GM20000 (cell line): Measurements from ENCODE around the gene KIAA1328.

Experiments
- DNase-seq: peaks from one replicate; pipeline ENCODE4 v3.0.0; 2012; ENCODE audit warnings: low spot score
- TF ChIP-seq, protein P1 (sequence below): IDR thresholded peaks from 2 replicates; pipeline ENCODE4 v1.5.1; 2012; ENCODE audit warnings: mild to moderate bottlenecking, control low read depth; ENCODE audit errors: extremely low read depth, missing control alignments

The KIAA1328 gene

GRCh38 chr18:37064187-37064586, 235.3 kb downstream of the KIAA1328 start:
- TF ChIP-seq, protein P1, sequence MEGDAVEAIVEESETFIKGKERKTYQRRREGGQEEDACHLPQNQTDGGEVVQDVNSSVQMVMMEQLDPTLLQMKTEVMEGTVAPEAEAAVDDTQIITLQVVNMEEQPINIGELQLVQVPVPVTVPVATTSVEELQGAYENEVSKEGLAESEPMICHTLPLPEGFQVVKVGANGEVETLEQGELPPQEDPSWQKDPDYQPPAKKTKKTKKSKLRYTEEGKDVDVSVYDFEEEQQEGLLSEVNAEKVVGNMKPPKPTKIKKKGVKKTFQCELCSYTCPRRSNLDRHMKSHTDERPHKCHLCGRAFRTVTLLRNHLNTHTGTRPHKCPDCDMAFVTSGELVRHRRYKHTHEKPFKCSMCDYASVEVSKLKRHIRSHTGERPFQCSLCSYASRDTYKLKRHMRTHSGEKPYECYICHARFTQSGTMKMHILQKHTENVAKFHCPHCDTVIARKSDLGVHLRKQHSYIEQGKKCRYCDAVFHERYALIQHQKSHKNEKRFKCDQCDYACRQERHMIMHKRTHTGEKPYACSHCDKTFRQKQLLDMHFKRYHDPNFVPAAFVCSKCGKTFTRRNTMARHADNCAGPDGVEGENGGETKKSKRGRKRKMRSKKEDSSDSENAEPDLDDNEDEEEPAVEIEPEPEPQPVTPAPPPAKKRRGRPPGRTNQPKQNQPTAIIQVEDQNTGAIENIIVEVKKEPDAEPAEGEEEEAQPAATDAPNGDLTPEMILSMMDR, result no peak
- no peak for DNase-seq

DNA sequence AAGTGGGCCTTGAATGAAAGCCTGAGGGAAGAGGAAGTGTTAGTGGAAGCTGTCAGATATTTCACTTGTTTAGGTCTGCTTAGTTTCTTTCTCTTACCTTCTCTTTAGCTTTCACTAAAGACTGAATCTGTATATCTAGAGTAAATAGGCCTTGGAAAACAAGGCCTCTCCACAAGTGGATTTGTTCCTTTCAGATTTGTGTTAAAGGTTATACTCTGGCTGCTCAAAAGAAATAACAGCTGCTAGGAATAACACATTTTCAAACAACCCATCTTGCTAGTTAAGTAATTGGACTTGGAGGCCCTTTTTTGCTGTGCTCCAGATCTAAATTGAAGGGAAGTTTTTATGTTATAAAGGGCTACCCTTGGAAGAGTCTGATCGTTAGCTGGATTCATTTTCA, 236.3 kb downstream of the KIAA1328 start:
- no peak for DNase-seq
- TF ChIP-seq, protein P1, result no peak

- no peak for DNase-seq
- TF ChIP-seq, protein P1, result no peak
Observed at GRCh38 chr18:37084912-37085311, 256.0 kb downstream of the KIAA1328 start.

GRCh38 chr18:37085362-37085761, 256.4 kb downstream of the KIAA1328 start:
- DNase-seq, result no peak
- TF ChIP-seq, protein P1, result no peak

GRCh38 chr18:37107748-37108522, 279.0 kb downstream of the KIAA1328 start:
- DNase-seq, result no peak
- TF ChIP-seq, protein P1, result no peak

DNA sequence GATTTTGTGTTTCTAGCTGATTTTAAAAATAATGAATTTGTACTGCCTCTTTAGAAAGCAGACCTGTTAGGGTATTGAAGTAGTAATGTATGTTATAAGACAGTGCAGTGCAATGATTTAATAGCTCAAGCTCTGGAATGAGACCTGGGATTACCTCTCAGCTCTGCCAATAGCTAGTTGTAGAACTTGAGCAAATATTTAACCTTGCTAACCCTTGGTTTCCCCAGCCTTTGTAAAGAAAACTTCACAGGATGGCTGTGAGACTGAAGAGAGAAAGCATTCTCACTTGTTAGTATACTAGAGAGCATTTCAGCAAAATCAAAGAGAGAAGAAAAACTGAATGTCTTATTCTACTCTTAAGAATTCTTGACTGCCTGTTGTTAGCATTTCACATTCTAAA, 293.9 kb downstream of the KIAA1328 start:
- DNase-seq, result no peak
- TF ChIP-seq, protein P1, result no peak

DNA sequence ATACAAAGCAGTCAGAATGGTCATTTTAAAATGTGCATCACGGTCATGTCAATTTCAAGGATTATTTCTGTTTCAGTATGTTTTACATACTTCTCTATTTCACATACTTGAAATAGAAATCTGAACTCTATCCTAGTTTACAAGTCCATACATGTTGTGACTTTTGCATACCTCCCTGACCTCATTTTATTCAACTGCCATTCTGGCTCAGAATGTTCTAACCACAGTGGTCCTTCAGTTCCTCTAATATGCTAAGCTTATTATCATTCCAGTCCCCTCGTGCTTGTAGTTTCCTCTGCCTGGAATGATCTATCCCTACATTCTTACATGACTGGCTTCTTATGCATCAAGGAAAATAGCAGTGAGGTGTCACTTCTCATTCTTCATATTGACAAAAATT, 295.6 kb downstream of the KIAA1328 start:
- TF ChIP-seq, protein P1, result no peak
- DNase-seq, result no peak
